GM21825 (cell line): ENCODE measurements around the gene ZRANB3.
"Not testable (repeated sequence)": the region's sequence is repeated elsewhere in the genome, so short reads cannot be mapped to it uniquely, and the experiment has no call there.

Experiments
- ATAC-seq: cut with Tn5 transposase; IDR thresholded peaks from one replicate; pipeline ENCODE4 v1.9.1; 2021; ENCODE audit warnings: mild to moderate bottlenecking, moderate library complexity; ENCODE audit not compliant: unreplicated experiment

ZRANB3 gene

GRCh38 chr2:135530313-135531230 lies at the start of gene ZRANB3:
Gene ZRANB3, minus strand, starts transcription at chr2:135531218.
- ATAC-seq, result peak; percentile 70

- no peak for ATAC-seq
Observed at GRCh38 chr2:135573620-135574019, 42.6 kb upstream of the ZRANB3 start.

- no peak for ATAC-seq
Observed at GRCh38 chr2:135570884-135571283, 39.9 kb upstream of the ZRANB3 start.

GRCh38 chr2:135563793-135564192 lies 32.8 kb upstream of the ZRANB3 start:
- ATAC-seq, result no peak

GRCh38 chr2:135561925-135562324 lies 30.9 kb upstream of the ZRANB3 start:
- ATAC-seq, result no peak

GRCh38 chr2:135557530-135557929 lies 26.5 kb upstream of the ZRANB3 start:
- no peak for ATAC-seq

- ATAC-seq, result no peak
Observed at GRCh38 chr2:135555311-135555710, 24.3 kb upstream of the ZRANB3 start.

- no peak for ATAC-seq
Observed at GRCh38 chr2:135552887-135553286, 21.9 kb upstream of the ZRANB3 start.

GRCh38 chr2:135551356-135551755 lies 20.3 kb upstream of the ZRANB3 start:
- no peak for ATAC-seq

- no peak for ATAC-seq
Observed at GRCh38 chr2:135547311-135547710, 16.3 kb upstream of the ZRANB3 start.

GRCh38 chr2:135546436-135546835 lies 15.4 kb upstream of the ZRANB3 start:
- ATAC-seq, result no peak

GRCh38 chr2:135533545-135533944 lies 2.5 kb upstream of the ZRANB3 start:
- ATAC-seq, result not testable (repeated sequence)

- ATAC-seq, result no peak
Observed at GRCh38 chr2:135532581-135532980, 1.6 kb upstream of the ZRANB3 start.

- ATAC-seq, result peak; percentile 78
Observed at GRCh38 chr2:135531231-135532197, 496 bp upstream of the ZRANB3 start, which contains the start of gene R3HDM1. Gene R3HDM1, plus strand, starts transcription at chr2:135531484. Its CDS starts 73,362 bp downstream, at chr2:135604846.

- ATAC-seq, result no peak
Observed at GRCh38 chr2:135528006-135528405, 3.0 kb downstream of the ZRANB3 start.

GRCh38 chr2:135525786-135526185 lies 5.2 kb downstream of the ZRANB3 start:
- no peak for ATAC-seq

- no peak for ATAC-seq
Observed at GRCh38 chr2:135512099-135512498, 18.9 kb downstream of the ZRANB3 start.

GRCh38 chr2:135510577-135510976 lies 20.4 kb downstream of the ZRANB3 start:
- ATAC-seq, result no peak

GRCh38 chr2:135504811-135505210 lies 26.2 kb downstream of the ZRANB3 start:
- no peak for ATAC-seq

GRCh38 chr2:135498588-135498987 lies 32.4 kb downstream of the ZRANB3 start:
- ATAC-seq, result not testable (repeated sequence)

GRCh38 chr2:135494917-135495316 lies 36.1 kb downstream of the ZRANB3 start:
- no peak for ATAC-seq
